ENCODE results near the gene LPAR5. TPM values are rescaled to one million over a fixed set of nuclear protein-coding genes. Genes with fewer than 3 reads are reported as not detected.

LPAR5 gene
- not detected for total RNA-seq (ENCODE audit: unreplicated experiment)
- long read RNA-seq = 0 reads

DNA sequence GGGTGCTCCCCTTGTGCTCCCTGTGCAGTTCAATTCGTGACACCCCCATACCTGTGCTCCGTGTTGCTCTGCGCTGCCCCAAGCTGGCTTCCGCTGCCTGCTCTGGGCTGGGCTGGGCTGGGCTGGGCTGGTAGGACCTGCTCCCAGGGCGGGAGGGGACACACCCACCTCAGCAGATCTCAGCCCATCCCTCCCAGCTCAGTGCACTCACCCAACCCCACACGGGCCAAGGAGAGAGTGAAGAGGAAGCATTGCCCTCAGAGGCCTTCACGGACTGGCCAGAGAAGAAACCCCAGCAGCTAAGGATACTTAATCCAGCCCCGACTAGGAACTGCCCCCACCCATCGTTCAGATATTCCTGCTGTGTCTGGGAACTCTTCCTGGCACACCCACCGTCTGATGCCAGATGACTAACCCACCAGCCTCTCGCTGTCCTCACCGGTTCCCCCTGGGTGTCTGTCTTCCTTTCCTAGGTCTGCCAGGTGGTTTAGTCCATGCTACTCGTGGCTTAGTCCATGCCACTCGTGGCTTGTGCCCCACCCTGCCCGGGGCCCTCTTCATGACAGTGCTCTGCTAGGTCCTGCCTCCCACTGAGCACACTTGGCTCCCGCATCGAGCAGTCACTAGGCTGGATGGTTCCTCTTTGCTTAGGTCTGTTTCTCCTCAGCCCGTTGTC, at the start of gene LPAR5:
TSS of gene LPAR5 (minus strand) at position 104 of the 676 bp plus-strand sequence. CDS start 14,711 bp downstream, outside the sequence.
- DNase-seq = no peak
- Mint-ChIP-seq H3K27me3 (ENCODE audit: unreplicated experiment) (peaks cover 9% of the 10 kb centered on the region), H3K9me3 (ENCODE audit: unreplicated experiment) (peaks cover 3% of the 10 kb centered on the region), H3K27ac (ENCODE audit: unreplicated experiment) (no peak within 1 kb of the TSS), H3K4me1 (ENCODE audit: low read depth, unreplicated experiment) (peaks cover 17% of the 10 kb centered on the region), H3K36me3 (ENCODE audit: unreplicated experiment) (peaks cover 5% of the 10 kb centered on the region), H3K4me3 (ENCODE audit: unreplicated experiment) (peak within 1 kb of the TSS; percentile 16)
- TF ChIP-seq, protein P1, sequence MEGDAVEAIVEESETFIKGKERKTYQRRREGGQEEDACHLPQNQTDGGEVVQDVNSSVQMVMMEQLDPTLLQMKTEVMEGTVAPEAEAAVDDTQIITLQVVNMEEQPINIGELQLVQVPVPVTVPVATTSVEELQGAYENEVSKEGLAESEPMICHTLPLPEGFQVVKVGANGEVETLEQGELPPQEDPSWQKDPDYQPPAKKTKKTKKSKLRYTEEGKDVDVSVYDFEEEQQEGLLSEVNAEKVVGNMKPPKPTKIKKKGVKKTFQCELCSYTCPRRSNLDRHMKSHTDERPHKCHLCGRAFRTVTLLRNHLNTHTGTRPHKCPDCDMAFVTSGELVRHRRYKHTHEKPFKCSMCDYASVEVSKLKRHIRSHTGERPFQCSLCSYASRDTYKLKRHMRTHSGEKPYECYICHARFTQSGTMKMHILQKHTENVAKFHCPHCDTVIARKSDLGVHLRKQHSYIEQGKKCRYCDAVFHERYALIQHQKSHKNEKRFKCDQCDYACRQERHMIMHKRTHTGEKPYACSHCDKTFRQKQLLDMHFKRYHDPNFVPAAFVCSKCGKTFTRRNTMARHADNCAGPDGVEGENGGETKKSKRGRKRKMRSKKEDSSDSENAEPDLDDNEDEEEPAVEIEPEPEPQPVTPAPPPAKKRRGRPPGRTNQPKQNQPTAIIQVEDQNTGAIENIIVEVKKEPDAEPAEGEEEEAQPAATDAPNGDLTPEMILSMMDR (IDR thresholded peaks at IDR 0.05; ENCODE audit: partially characterized antibody, unreplicated experiment) = no peak

DNA sequence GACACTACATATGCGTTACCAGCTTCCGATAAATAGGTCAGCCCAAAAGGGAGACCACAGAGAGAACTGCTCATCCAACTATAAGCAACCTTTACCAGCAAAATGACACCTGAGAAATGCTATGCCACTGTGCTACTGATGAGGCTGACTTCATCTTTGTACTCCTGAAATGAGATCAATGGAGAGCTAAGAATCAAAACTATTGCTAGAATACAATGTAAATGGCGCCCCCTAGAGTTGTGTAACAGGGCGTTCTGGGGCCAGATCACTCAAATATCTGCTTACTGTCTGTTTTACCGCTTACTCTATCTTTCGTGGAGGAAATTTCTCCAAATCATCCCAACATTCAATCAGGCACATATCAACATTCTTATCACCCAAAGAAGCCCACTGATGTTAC, 48.9 kb upstream of the LPAR5 start:
- TF ChIP-seq, protein P1 (IDR thresholded peaks at IDR 0.05; ENCODE audit: partially characterized antibody, unreplicated experiment) = peak; percentile 76
- peak; percentile 34 for DNase-seq
- peak overlapping the region; percentile 52 for H3K27ac Mint-ChIP-seq (ENCODE audit: unreplicated experiment)
- H3K9me3 Mint-ChIP-seq (ENCODE audit: unreplicated experiment) = peaks cover 7% of the 10 kb centered on the region
- peak overlapping the region; percentile 52 for H3K4me3 Mint-ChIP-seq (ENCODE audit: unreplicated experiment)
- peaks cover 4% of the 10 kb centered on the region for H3K27me3 Mint-ChIP-seq (ENCODE audit: unreplicated experiment)
- peaks cover 23% of the 10 kb centered on the region for H3K4me1 Mint-ChIP-seq (ENCODE audit: low read depth, unreplicated experiment)
- no peaks in the 10 kb centered on the region for H3K36me3 Mint-ChIP-seq (ENCODE audit: unreplicated experiment)

DNA sequence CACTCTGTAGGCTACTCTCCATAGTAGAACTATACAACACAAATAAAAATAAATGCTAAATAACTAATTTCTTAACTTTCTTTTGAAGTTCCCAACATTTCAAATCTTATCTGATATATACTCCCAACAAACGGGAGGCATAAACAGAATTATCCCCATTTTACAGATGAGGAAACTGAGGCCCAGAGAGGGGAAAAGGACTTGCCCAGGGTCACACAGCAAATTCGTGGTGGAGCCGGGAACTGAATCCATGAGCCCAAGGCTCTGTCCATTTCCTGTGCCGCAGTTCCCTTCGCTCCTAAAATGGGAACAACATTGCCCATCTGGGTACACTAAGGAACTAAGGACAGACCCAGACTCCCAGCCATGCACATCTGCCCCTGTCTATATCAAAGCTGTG, 41.2 kb upstream of the LPAR5 start:
- H3K4me3 Mint-ChIP-seq (ENCODE audit: unreplicated experiment) = no peak overlapping the region
- no peaks in the 10 kb centered on the region for H3K4me1 Mint-ChIP-seq (ENCODE audit: low read depth, unreplicated experiment)
- no peaks in the 10 kb centered on the region for H3K36me3 Mint-ChIP-seq (ENCODE audit: unreplicated experiment)
- no peak overlapping the region for H3K27ac Mint-ChIP-seq (ENCODE audit: unreplicated experiment)
- H3K9me3 Mint-ChIP-seq (ENCODE audit: unreplicated experiment) = peaks cover 1% of the 10 kb centered on the region
- peaks cover under 1% of the 10 kb centered on the region for H3K27me3 Mint-ChIP-seq (ENCODE audit: unreplicated experiment)
- DNase-seq = no peak
- TF ChIP-seq, protein P1 (IDR thresholded peaks at IDR 0.05; ENCODE audit: partially characterized antibody, unreplicated experiment) = no peak

DNA sequence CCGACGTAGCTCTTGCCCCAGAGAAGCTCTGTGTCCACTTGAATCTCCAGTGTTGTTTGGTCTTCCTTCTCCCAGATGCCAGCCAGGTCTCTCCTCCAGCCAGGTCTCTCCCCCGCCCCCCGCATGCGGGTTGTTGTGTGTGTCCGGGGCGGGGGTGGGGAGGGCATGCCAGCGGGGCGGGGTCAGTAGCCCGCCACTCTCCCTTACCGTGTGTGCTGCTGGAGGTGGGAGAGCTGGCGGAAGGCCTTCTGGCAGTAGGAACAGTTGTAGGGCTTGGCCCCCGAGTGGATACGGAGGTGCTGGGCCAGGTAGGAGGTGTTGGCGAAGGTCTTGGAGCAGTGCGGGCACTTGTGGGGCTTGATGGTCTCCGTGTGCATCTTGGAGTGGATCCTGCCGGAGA, 36.4 kb upstream of the LPAR5 start:
- H3K4me1 Mint-ChIP-seq (ENCODE audit: low read depth, unreplicated experiment) = no peaks in the 10 kb centered on the region
- no peak overlapping the region for H3K4me3 Mint-ChIP-seq (ENCODE audit: unreplicated experiment)
- no peaks in the 10 kb centered on the region for H3K36me3 Mint-ChIP-seq (ENCODE audit: unreplicated experiment)
- TF ChIP-seq, protein P1 (IDR thresholded peaks at IDR 0.05; ENCODE audit: partially characterized antibody, unreplicated experiment) = no peak
- H3K9me3 Mint-ChIP-seq (ENCODE audit: unreplicated experiment) = peaks cover 2% of the 10 kb centered on the region
- DNase-seq = no peak
- no peak overlapping the region for H3K27ac Mint-ChIP-seq (ENCODE audit: unreplicated experiment)
- peaks cover 4% of the 10 kb centered on the region for H3K27me3 Mint-ChIP-seq (ENCODE audit: unreplicated experiment)

DNA sequence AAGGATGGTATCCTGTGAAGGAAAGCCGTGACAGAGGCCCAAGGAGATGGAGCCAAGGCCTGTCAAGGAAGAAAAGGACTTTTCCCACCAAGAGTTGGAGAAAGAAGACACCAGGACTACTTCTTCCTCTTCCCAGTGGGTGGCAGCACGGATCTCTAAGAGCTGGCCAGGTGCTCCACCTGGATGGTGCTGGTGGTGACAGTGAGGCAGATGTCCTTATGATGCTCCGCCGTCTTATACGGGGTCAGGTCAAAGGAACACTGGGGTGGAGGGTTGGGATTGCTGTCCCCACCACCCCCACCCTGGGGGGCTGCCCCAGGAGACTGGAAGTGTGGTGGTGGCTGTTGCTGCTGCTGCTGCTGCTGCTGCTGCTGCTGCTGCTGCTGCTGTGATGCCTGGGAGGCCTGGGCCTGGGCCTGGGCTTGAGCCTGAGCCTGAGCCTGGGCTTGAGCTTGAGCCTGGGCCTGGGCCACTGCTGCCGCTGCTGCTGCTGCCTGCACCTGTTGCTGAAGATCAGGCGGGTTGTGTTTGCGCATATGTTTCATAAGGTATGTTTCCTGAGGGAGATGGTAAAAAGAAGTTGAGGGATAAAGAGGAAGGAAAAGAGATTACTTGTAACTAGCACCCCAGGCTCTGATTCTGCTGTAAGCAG, 31.9 kb upstream of the LPAR5 start:
- Mint-ChIP-seq H3K36me3 (ENCODE audit: unreplicated experiment) (no peaks in the 10 kb centered on the region), H3K9me3 (ENCODE audit: unreplicated experiment) (peaks cover 11% of the 10 kb centered on the region), H3K27ac (ENCODE audit: unreplicated experiment) (no peak overlapping the region), H3K4me1 (ENCODE audit: low read depth, unreplicated experiment) (no peaks in the 10 kb centered on the region), H3K27me3 (ENCODE audit: unreplicated experiment) (peaks cover 10% of the 10 kb centered on the region), H3K4me3 (ENCODE audit: unreplicated experiment) (no peak overlapping the region)
- TF ChIP-seq, protein P1 (IDR thresholded peaks at IDR 0.05; ENCODE audit: partially characterized antibody, unreplicated experiment) = no peak
- DNase-seq = no peak

Measured in glutamatergic neuron (in vitro differentiated cells).